Right lung (tissue), 5 donors: ENCODE measurements around the gene SFI1. TPM values are rescaled to one million over a fixed set of nuclear protein-coding genes. Genes with fewer than 3 reads are reported as not detected.

ENCODE experiments used
- DNase-seq, 2 donors: peaks; one replicate each; pipeline ENCODE4 v3.0.0-alpha.2; 2013
- polyA plus RNA-seq, 5 donors: library from polyadenylated mRNA; unstranded; fragments of 120-200 nt; gene quantifications; one replicate each; pipeline versions ENCODE4 v1.2.1 to v1.2.3, GENCODE V29; 2013; ENCODE audit warnings: inconsistent platforms in 1 of 5, low replicate concordance in 1 of 5; ENCODE audit not compliant: insufficient read length in 5 of 5, insufficient read depth in 1 of 5

The SFI1 gene
- polyA plus RNA-seq, 5 donors, result 28.9 to 37.5 (median 30.5) TPM

GRCh38 chr22:31614781-31615490 is 118.6 kb downstream of the SFI1 start:
- DNase-seq, result no peak

DNA sequence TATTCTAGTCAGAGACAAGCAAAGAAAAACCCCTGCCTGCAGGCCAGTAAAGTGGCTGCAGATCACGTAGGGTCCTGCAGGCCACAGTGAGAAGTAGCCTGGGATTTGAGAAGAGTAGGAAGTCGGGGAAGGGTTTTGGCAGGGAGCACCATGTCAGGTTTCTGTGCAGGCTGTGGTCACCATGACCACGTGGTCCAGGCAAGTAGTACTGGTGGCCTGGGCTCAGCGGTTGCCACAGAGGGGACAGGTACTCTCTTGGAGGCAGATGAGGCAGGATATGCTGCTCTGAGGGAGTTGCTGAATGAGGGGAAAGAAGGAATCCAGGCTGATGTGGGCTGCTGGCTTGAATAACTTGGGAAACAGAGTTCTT is 119.1 kb downstream of the SFI1 start:
- DNase-seq, result no peak

GRCh38 chr22:31615940-31616314 is 119.6 kb downstream of the SFI1 start:
- DNase-seq, result no peak

DNA sequence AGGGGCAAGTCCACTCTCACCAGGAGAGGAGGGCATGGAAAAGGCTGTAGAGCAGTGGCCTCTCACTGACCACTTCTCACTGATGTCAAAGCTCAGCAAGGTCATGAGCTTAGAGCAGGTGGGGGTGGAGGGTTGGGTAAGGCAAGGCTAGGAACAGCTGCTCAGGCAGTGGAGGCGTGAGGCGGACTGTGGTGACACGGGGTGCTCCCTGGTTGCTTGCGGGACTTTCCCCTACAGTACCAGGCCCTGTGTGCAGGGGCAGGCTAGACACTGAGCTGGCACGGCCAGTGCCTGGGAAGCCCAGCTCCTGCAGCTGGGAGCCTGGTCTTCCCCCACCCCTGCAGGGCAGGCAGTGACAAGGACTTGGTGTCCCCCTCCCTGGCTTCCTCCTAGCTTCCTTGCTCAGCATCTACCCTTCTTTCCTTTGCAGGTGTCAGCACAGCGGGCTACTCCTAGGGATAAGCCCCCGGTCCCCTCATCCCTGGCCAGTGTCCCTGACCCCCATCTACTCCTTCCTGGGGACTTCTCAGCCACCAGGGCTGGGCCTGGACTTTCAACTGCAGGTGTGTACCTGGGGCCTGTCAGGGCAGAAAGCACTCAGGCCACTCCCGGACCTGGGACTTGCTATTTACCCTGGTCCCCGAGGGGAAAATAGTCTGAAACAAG is 120.1 kb downstream of the SFI1 start:
- DNase-seq, result no peak

DNA sequence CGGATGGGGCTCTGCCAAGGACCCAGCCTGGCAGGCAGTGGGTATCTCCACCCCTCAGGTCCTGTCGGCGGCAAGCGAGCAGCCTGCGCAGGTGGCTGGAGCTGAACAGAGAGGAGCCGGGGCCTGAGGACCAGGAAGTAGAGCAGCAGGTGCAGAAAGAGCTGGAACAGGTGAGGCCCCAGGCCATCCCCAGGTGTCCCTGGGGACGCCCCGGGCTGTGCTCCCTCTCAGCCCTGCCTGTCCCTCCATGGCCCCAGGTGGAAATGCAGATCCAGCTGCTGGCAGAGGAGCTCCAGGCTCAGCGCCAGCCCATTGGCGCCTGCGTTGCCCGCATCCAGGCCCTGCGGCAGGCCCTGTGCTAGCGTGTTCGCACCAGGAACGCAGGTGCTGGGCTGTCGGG is 121.7 kb downstream of the SFI1 start:
- DNase-seq, result no peak

DNA sequence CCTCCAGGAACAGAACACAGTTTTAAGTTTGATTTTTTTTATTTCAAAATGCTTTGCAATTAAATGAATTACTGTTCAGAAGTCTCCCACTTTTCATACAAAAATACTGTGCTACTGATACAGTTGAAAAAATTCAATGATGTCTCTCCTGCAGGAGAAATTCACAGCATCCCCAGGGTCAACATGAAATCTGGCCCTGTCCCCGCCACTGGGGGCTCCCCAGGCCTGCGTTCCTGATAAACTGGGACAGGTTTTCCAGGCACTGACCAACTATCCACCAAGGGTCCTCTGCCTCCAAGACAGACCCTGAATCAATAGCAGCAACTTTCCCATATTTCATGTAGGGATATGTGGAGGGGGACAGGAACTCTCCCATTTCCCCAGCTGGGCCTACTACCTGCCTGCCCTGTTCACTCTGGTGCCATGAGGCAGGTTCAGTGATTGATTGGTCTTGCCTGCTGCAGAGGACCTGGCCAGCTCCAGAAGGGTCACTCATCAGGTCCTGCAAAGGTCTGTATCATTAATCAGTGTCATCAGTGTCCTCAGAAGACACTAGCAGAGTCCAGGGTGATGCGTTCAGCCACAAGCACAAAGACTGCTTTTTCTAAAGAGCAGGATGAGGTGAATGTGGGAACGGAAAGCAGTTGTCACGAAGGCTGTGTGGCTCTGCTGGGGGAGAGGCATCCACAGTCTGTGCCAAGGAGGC is 122.3 kb downstream of the SFI1 start:
- no peak for DNase-seq

DNA sequence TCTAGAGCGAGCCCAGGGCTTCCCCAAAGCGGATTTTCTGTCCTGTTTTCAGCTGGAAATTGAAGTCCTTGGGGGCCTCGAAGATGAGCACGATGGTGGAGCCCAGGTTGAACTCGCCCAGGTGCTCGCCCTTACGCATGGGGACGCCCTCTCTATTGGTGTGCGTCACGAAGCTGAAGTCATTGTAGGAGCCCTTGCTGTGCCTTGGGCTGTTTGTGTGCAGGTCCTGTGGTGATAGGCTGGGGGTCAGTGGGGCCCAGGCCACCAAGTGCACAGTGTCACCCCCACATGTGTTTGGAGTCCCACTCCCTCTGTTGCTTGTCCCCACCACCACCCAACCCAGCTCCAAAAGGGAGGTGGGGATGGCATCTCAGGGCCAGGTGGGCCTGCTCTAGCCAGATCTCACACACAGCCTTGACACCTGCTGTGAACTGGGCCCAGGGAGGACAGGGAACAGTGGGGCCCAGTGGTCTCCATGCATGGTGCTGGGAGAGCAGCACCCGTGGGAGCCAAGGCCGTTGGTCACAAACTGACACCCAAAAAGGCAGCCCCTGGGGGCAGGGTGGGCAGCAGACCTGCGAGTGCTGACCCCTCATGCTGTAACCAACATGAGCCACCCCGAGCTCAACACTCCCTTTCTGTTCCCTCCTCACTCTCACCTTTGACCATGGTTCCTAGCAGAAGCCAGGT is 123.4 kb downstream of the SFI1 start:
- DNase-seq, result no peak

- no peak for DNase-seq
These were observed 124.6 kb downstream of the SFI1 start for GRCh38 chr22:31620756-31621480.

- no peak for DNase-seq
These were observed 125.3 kb downstream of the SFI1 start for GRCh38 chr22:31621507-31622124.

GRCh38 chr22:31622980-31623379 is 126.6 kb downstream of the SFI1 start:
- DNase-seq, result no peak

- no peak for DNase-seq
These were observed 127.4 kb downstream of the SFI1 start for GRCh38 chr22:31623592-31624304.

DNA sequence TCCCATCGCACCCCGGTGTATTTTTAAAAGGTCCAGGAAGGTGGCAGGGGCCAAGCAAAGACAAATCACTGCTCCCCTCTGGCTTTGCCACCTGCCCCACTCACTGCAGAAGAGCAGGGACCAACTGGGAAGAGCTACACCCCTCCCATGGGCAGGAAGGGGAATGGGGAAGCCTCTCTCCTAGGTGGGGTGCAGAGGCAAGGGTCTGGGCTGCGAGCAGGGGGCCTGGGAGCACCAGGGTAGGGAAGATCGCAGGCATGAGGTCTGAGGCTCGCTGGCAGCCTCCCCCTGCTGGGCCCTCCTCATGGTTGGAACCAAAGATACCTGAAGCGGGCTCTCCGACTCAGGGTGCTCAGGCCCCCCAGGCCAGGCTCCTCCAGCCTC is 128.9 kb downstream of the SFI1 start:
- DNase-seq, result no peak

DNA sequence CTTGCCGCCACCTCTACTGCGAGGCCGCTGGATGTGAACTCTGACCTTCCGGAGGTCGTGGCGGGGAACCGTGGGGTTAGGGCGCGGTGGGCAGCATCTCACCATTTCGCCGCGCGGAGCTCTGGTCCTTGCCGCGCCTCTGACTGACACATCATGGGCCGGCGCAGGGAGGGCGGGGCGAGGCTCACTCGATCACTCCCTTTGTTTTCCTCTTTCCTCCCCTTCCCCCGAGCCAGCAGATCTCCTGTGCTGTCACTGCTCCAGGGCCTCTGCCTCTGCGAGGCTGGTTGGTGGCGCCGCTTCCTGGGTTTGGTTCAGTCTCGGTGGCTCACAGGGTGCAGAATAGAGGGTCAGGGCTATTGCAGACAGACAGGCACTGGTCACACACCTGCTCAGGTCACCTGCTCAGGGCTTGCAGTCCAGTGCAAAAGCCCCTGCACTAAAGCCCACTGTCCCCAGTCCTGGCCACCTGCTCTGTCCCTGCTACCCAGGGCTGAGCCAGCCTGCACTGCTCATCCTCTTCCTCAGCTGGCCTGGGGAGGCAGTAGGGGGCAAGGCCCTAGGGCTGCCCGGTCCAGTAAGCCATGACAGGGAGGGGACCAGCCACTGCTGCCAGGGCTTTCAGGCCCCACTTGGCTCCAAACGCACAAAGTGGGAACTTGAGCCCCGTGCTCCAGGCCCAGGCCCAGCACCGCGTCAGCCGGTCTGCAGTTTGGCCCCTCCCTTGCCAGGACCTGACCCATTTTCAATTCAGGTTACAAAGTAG is 129.5 kb downstream of the SFI1 start:
- no peak for DNase-seq

DNA sequence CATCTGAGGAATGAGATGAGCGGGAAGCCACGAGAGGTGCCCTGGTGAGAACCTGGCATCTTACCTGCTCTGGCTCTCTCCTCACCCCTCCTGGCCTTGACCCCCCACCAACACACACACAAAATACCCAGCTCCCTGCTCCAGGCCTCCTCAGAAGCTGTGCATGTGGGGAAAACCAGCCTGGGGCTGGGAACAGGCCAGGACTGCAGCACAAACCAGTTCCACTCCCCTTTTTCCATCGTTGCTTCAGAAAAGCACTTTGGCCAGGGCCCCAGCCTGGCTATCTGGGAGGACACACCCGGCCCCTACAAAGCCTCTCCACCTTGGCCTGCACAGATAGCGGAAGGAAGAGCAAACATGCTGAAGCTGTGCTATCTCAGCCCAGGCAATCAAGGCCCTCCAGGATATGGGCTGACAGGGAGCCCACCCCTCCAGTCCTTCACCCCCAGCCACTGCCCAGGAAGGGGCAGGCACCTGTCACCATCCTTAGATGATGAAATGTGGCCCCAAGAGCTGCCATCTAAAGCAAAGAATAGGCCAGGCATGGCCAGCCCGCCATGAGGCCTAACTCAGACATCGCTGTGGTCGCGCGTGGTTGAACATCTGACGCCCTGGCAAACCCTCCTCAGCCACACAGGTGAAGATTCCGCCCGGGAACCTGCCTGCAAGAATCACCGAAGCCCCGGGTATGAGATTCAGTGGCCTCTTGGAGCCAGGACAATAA is 130.3 kb downstream of the SFI1 start:
- no peak for DNase-seq

GRCh38 chr22:31627223-31627731 is 130.9 kb downstream of the SFI1 start:
- no peak for DNase-seq

DNA sequence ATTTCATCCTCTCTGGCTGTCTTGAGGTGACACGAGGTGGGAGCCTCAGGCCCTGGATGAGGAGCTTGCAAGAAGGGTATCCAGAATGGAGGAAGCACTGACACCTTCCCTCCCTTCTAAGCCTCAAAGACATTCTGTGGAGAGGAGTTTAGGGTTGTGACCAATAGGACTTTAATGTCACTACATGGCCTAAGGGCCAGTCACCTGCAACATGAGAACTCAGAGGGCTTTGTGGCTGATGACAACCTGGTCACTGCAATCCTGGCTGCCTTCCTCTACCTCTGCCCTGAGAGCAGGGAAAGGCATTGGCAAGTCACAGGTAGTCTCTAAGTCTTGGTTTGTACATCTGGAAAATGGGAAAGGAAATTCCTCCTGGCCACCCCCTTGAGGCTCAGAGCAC is 132.0 kb downstream of the SFI1 start:
- DNase-seq, result no peak

- DNase-seq, result no peak
These were observed 132.8 kb downstream of the SFI1 start for GRCh38 chr22:31628969-31629708.

- DNase-seq, result no peak
These were observed 133.4 kb downstream of the SFI1 start for GRCh38 chr22:31629741-31630184.
